Caco-2 (cell line): ENCODE data around the gene SCAMP1. TPM values are rescaled to one million over a fixed set of nuclear protein-coding genes. Genes with fewer than 3 reads are reported as not detected.
A peak's percentile ranks its signal among the peaks of the same experiment; 100 is the strongest.

Source experiments
- BruUV-seq: library from RNA; stranded (reverse); fragments of 400-500 nt; replicated peaks from 2 replicates; lab custom pipeline; 2021; lab: Mats Ljungman, UMichigan
- CTCF ChIA-PET: fragments of 300-600 bp; sonication (Branson Sonifier 250); formaldehyde crosslinking; loops from one replicate; lab custom pipeline; 2022; ENCODE audit warnings: antibody characterized with exemption; lab: Charles Lee
- POLR2A ChIA-PET: fragments of 300-600 bp; sonication (Branson Sonifier 250); formaldehyde crosslinking; loops from one replicate; lab custom pipeline; 2022; ENCODE audit warnings: antibody characterized with exemption; lab: Charles Lee
- DNase-seq, 2 experiments: peaks; one replicate each; pipeline versions ENCODE4 v3.0.0 to v3.0.0-alpha.2; 2020 to 2022
- H3K27me3 ChIP-seq: replicated peaks from 2 replicates; pipeline ENCODE4 v1.6.0; 2011; ENCODE audit warnings: low read length; ENCODE audit not compliant: control insufficient read depth, insufficient read depth
- H3K36me3 ChIP-seq: 2 replicates; pipeline ENCODE4 v1.5.1; 2011; ENCODE audit warnings: low read length; ENCODE audit not compliant: control insufficient read depth, insufficient read depth
- H3K4me1 ChIP-seq: fragments of 250-450 bp; sonication (Bioruptor Pico); 2 replicates; pipeline ENCODE4 v1.5.1; 2020; ENCODE audit warnings: mild to moderate bottlenecking
- H3K4me3 ChIP-seq: 2 replicates; pipeline ENCODE4 v1.5.1; 2011; ENCODE audit warnings: low read depth, mild to moderate bottlenecking, control low read depth, low read length
- H3K9me3 ChIP-seq: fragments of 250-450 bp; sonication (Bioruptor Pico); 2 replicates; pipeline ENCODE4 v1.5.1; 2020; ENCODE audit warnings: mild to moderate bottlenecking, moderate library complexity
- H3K27ac Mint-ChIP-seq: one replicate; pipeline ENCODE4 v1.8.0; 2022; ENCODE audit warnings: mixed read lengths; ENCODE audit not compliant: unreplicated experiment
- H3K27me3 Mint-ChIP-seq: one replicate; pipeline ENCODE4 v1.8.0; 2022; ENCODE audit warnings: mixed read lengths; ENCODE audit not compliant: insufficient read depth, unreplicated experiment
- H3K36me3 Mint-ChIP-seq: one replicate; pipeline ENCODE4 v1.8.0; 2022; ENCODE audit warnings: mild to moderate bottlenecking, mixed read lengths; ENCODE audit not compliant: insufficient read depth, unreplicated experiment
- H3K4me1 Mint-ChIP-seq: one replicate; pipeline ENCODE4 v1.8.0; 2022; ENCODE audit warnings: low read depth, mixed read lengths; ENCODE audit not compliant: unreplicated experiment
- H3K4me3 Mint-ChIP-seq: one replicate; pipeline ENCODE4 v1.8.0; 2022; ENCODE audit warnings: mild to moderate bottlenecking, moderate library complexity, mixed read lengths; ENCODE audit not compliant: unreplicated experiment
- H3K9me3 Mint-ChIP-seq: one replicate; pipeline ENCODE4 v1.8.0; 2022; ENCODE audit warnings: mixed read lengths; ENCODE audit not compliant: unreplicated experiment
- intact Hi-C: fragments of 100-400 bp; cut with micrococcal nuclease; formaldehyde crosslinking; loops from one replicate; pipeline ENCODE4 v1.10.0; 2022; ENCODE audit not compliant: unreplicated experiment
- total RNA-seq: library from RNA; stranded (reverse); gene quantifications from 2 replicates; pipeline ENCODE4 v1.2.3, GENCODE V29; 2022
- TF ChIP-seq, protein P1 (sequence below), 2 experiments: fragments of 200-600 bp in 1 of 2; IDR thresholded peaks; 1 replicate in 1 of 2; 2 replicates in 1 of 2; pipeline versions ENCODE4 v1.5.1 to v1.8.0; 2011 to 2022; ENCODE audit warnings: antibody characterized with exemption in 1 of 2, control low read depth in 1 of 2, inconsistent platforms in 1 of 2, low read depth in 1 of 2, low read length in 1 of 2, mild to moderate bottlenecking in 1 of 2, moderate library complexity in 1 of 2; ENCODE audit not compliant: insufficient read depth in 1 of 2, severe bottlenecking in 1 of 2, unreplicated experiment in 1 of 2

The SCAMP1 gene
- total RNA-seq, 1 experiment from 2014 or later = 21.3 TPM

DNA sequence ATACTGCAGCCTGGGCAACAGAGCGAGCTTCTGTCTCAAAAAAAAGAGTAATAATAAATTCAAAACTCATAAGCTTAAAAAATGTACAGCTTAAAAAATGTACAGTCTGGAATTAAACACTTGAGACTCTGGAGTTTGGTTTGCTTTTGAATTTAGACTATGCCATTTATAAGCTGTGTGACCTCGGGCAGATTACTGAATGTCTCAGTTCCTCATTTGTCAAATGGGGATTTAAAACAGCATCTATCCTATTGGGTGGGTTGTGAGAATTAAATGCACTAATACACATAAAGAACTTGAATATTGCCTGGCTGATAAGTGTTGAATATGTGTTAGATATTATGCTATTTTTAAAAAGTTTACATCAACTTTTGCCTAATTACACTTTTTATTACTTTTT is 98.4 kb downstream of the SCAMP1 start:
- POLR2A ChIA-PET = no interaction called here
- TF ChIP-seq, protein P1, sequence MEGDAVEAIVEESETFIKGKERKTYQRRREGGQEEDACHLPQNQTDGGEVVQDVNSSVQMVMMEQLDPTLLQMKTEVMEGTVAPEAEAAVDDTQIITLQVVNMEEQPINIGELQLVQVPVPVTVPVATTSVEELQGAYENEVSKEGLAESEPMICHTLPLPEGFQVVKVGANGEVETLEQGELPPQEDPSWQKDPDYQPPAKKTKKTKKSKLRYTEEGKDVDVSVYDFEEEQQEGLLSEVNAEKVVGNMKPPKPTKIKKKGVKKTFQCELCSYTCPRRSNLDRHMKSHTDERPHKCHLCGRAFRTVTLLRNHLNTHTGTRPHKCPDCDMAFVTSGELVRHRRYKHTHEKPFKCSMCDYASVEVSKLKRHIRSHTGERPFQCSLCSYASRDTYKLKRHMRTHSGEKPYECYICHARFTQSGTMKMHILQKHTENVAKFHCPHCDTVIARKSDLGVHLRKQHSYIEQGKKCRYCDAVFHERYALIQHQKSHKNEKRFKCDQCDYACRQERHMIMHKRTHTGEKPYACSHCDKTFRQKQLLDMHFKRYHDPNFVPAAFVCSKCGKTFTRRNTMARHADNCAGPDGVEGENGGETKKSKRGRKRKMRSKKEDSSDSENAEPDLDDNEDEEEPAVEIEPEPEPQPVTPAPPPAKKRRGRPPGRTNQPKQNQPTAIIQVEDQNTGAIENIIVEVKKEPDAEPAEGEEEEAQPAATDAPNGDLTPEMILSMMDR (IDR thresholded peaks at IDR 0.05; ENCODE audit: insufficient read depth in 1 of 2, low read depth in 1 of 2, low read length in 1 of 2, severe bottlenecking in 1 of 2, unreplicated experiment in 1 of 2) = no peak
- intact Hi-C loops = no loop called here
- no peak overlapping the region for H3K4me3 ChIP-seq
- Mint-ChIP-seq H3K36me3 (peaks cover 4% of the 10 kb centered on the region), H3K27ac (no peak overlapping the region), H3K4me3 (no peak overlapping the region), H3K4me1 (no peaks in the 10 kb centered on the region), H3K9me3 (no peaks in the 10 kb centered on the region), H3K27me3 (no peaks in the 10 kb centered on the region)
- H3K27me3 ChIP-seq = no peaks in the 10 kb centered on the region
- H3K4me1 ChIP-seq = no peaks in the 10 kb centered on the region
- no peaks in the 10 kb centered on the region for H3K36me3 ChIP-seq
- CTCF ChIA-PET = no interaction called here
- H3K9me3 ChIP-seq = no peaks in the 10 kb centered on the region
- no peak for DNase-seq
- no TSS peak for BruUV-seq

DNA sequence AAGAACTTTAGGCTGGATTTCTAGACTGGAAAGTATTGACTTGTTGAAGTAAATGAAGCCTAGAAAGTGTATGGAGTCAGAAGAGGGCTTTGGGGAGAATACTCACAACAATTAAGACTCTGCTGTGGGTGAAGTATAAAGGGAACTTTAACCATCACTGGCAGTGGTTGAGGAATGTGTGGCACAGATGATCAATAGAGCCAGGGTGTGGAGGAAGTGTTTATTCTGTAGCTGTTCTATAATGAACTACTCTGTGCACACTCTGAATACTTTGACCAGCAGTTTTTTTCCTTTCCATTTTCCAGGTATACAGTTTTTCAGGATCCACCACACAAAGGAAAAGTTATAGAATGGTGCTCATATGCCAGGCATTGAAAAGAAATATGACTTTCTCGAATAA is 106.7 kb downstream of the SCAMP1 start:
- no peaks in the 10 kb centered on the region for H3K36me3 ChIP-seq
- DNase-seq = no peak
- no peaks in the 10 kb centered on the region for H3K4me1 ChIP-seq
- no peaks in the 10 kb centered on the region for H3K9me3 ChIP-seq
- ChIA-PET POLR2A (no interaction called here), CTCF (interaction anchor here (1.0 to 1.5 kb wide), 2 partner anchors 42 to 66 kb away, joined by 5 to 10 read pairs; no protein-coding TSS in a partner anchor)
- intact Hi-C loops = loop anchor here (1.0 to 10.0 kb wide), 3 partner anchors 66 to 498 kb away; no protein-coding TSS in a partner anchor
- BruUV-seq = no TSS peak
- Mint-ChIP-seq H3K36me3 (no peaks in the 10 kb centered on the region), H3K27me3 (no peaks in the 10 kb centered on the region), H3K4me3 (no peak overlapping the region), H3K27ac (no peak overlapping the region), H3K9me3 (no peaks in the 10 kb centered on the region), H3K4me1 (no peaks in the 10 kb centered on the region)
- no peaks in the 10 kb centered on the region for H3K27me3 ChIP-seq
- H3K4me3 ChIP-seq = no peak overlapping the region
- TF ChIP-seq, protein P1 (IDR thresholded peaks at IDR 0.05; ENCODE audit: insufficient read depth in 1 of 2, low read depth in 1 of 2, low read length in 1 of 2, severe bottlenecking in 1 of 2, unreplicated experiment in 1 of 2) = no peak

DNA sequence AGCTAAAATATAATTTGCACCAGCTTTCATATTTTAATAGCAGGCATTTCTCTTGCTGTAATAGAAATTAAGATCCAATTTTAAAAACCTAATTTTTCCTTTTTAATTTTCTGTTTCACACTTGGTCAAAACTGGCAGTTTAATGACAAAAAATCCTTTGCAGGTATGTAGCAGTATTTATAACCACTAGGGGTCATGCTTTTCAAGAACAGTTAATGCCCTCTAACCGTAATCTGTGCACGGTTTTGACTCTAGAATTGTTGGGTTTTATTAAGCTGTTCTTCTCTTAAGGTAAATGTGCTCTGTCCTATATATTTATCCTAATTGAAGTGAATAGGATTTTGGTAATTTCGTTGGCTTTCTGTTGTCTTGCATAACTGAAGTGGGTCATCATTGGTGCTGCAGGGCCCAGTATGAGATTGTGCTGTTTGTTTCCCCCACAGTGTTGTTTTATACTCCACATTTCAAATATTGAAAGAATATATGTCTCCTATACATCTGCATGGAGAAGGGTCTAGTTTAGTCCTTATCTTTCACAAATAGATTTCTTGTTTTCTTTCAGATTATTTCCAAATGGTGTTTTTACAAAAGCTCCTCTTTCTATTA is 107.4 kb downstream of the SCAMP1 start:
- POLR2A ChIA-PET = no interaction called here

More for the DNA sequence above, 107.4 kb downstream of the SCAMP1 start:
- Mint-ChIP-seq H3K36me3 (no peaks in the 10 kb centered on the region), H3K4me3 (no peak overlapping the region), H3K9me3 (no peaks in the 10 kb centered on the region), H3K27ac (no peak overlapping the region), H3K27me3 (no peaks in the 10 kb centered on the region), H3K4me1 (no peaks in the 10 kb centered on the region)
- TF ChIP-seq, protein P1 (IDR thresholded peaks at IDR 0.05; ENCODE audit: insufficient read depth in 1 of 2, low read depth in 1 of 2, low read length in 1 of 2, severe bottlenecking in 1 of 2, unreplicated experiment in 1 of 2) = peak; percentile 62 to 73
- no TSS peak for BruUV-seq
- no peaks in the 10 kb centered on the region for H3K4me1 ChIP-seq
- H3K4me3 ChIP-seq = no peak overlapping the region
- CTCF ChIA-PET = interaction anchor here (0.6 to 1.5 kb wide), 5 partner anchors 22 to 160 kb away, joined by 3 to 10 read pairs (median 4); no protein-coding TSS in a partner anchor
- no peaks in the 10 kb centered on the region for H3K9me3 ChIP-seq
- intact Hi-C loops = loop anchor here (1.0 to 10.0 kb wide), 3 partner anchors 65 to 497 kb away; no protein-coding TSS in a partner anchor
- H3K36me3 ChIP-seq = no peaks in the 10 kb centered on the region
- no peaks in the 10 kb centered on the region for H3K27me3 ChIP-seq
- DNase-seq = peak in 1 of 2 experiments; percentile 17
